Measurements from ENCODE around the gene DNMT3B. TPM values are rescaled to one million over a fixed set of nuclear protein-coding genes. Genes with fewer than 3 reads are reported as not detected.
A peak's percentile ranks its signal among the peaks of the same experiment; 100 is the strongest.

Gene DNMT3B
- total RNA-seq, 1 experiment from 2014 or later: 682 TPM

DNA sequence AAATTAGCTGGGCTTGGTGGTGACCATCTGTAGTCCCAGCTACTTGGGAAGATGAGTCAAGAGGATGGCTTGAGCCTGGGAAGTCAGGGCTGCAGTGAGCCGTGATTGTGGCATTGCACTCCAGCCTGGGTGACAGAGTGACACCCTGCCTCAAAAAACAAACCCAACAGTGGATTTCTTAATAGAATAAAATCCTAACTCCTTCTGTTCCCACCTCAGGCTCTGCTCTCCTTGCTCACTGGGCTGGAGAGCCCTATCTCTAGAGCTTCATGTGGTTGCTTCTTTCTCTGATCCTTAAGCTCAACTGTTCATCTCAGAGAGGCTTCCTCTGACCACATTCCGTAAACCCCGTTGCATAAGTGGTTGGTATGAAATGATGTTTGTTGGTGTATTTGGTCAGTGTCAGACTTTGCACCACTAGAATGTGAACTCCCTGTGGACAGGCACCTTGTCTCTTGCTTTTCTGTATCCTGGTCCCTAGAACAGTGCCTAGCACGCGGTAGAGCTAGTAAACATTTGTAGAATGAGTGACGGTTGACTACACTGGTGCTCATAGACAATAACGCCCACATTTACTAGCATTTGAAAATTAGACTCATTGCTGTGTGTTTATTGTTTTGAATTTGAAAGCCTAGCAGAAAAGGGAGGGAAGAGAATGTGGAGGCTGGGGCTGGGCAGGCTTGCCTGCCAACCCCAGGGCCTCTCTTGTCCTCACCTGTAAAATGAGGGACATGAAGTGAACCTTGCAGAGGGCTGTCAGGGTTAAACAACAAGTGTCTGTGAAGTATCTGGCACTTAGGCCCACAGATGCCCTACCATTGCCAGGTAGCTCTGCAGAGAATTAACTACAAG lies 61.8 kb downstream of the DNMT3B start:
- ChIA-PET CTCF (interaction anchor here (0.8 to 1.0 kb wide), 2 partner anchors 34 to 63 kb away, joined by 3 read pairs; no protein-coding TSS in a partner anchor), POLR2A (interaction anchor here (0.5 kb wide), 1 partner anchor 102 kb away, joined by 3 read pairs; no protein-coding TSS in a partner anchor)
- no peak overlapping the region for H3K4me3 Mint-ChIP-seq
- no peak for ATAC-seq
- H3K36me3 Mint-ChIP-seq: peaks cover 29% of the 10 kb centered on the region
- TF ChIP-seq GABPB1 (CRISPR knock-in tag; IDR thresholded peaks at IDR 0.05): 0 out of 2 replicates have a peak, but pooled peaks have one; percentile 17
- TF ChIP-seq SMAD3 (CRISPR knock-in tag; IDR thresholded peaks at IDR 0.05; ENCODE audit: borderline replicate concordance): no peak
- H3K27me3 Mint-ChIP-seq (ENCODE audit: low read depth): no peaks in the 10 kb centered on the region
- no peak for DNase-seq (ENCODE audit: low spot score)
- no peaks in the 10 kb centered on the region for H3K9me3 Mint-ChIP-seq
- H3K4me1 Mint-ChIP-seq: peaks cover 34% of the 10 kb centered on the region
- H3K27ac Mint-ChIP-seq: peak overlapping the region; percentile 80

DNA sequence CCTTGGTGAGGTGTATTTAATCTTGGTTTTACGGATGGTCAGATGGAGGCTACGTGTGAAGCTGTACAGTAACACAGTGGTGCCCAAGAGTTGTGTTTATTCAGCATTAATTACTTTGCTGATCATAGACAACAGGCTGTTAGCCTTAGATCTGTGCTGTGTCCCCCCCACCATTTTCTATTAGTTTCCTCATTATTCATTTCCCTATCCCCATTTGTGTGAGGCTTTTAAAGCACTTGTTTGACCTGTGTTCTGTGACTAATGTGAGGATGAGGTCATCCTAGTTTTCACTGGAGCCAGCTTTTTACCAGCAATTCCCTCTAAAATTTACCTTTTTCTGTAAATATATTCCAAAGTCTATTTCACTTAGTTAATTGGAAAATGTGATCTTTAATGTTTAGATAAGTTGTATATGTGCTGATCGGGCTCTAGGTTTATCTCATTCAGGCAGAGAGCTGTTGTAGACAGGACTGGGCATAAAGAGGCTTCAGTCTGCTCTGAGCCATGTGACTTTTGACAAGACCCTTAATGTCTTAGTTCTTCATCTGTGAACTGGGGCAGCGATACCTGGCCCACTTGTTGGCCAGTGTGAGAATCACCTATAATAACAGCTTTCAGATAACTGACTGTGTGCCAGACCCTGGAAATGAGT lies 66.0 kb downstream of the DNMT3B start:
- ChIA-PET POLR2A (interaction anchor here (0.7 kb wide), 1 partner anchor 29 kb away, joined by 3 read pairs; no protein-coding TSS in a partner anchor), CTCF (no interaction called here)
- Mint-ChIP-seq H3K9me3 (peaks cover 7% of the 10 kb centered on the region), H3K27me3 (ENCODE audit: low read depth) (no peaks in the 10 kb centered on the region), H3K4me3 (no peak overlapping the region), H3K36me3 (peaks cover 62% of the 10 kb centered on the region), H3K27ac (no peak overlapping the region), H3K4me1 (peaks cover 17% of the 10 kb centered on the region)
- no peak for DNase-seq (ENCODE audit: low spot score)
- ATAC-seq: no peak
- TF ChIP-seq NFATC4 (CRISPR knock-in tag; IDR thresholded peaks at IDR 0.05) (no peak), NFYB (CRISPR knock-in tag; conservative IDR thresholded peaks at IDR 0.05; ENCODE audit: low read depth) (no peak), GTF2I (CRISPR knock-in tag; conservative IDR thresholded peaks at IDR 0.05) (no peak), ZNF219 (CRISPR knock-in tag; IDR thresholded peaks at IDR 0.05; ENCODE audit: borderline replicate concordance) (no peak), NR1H2 (CRISPR knock-in tag; IDR thresholded peaks at IDR 0.05) (no peak)
- TF ChIP-seq, protein P1, sequence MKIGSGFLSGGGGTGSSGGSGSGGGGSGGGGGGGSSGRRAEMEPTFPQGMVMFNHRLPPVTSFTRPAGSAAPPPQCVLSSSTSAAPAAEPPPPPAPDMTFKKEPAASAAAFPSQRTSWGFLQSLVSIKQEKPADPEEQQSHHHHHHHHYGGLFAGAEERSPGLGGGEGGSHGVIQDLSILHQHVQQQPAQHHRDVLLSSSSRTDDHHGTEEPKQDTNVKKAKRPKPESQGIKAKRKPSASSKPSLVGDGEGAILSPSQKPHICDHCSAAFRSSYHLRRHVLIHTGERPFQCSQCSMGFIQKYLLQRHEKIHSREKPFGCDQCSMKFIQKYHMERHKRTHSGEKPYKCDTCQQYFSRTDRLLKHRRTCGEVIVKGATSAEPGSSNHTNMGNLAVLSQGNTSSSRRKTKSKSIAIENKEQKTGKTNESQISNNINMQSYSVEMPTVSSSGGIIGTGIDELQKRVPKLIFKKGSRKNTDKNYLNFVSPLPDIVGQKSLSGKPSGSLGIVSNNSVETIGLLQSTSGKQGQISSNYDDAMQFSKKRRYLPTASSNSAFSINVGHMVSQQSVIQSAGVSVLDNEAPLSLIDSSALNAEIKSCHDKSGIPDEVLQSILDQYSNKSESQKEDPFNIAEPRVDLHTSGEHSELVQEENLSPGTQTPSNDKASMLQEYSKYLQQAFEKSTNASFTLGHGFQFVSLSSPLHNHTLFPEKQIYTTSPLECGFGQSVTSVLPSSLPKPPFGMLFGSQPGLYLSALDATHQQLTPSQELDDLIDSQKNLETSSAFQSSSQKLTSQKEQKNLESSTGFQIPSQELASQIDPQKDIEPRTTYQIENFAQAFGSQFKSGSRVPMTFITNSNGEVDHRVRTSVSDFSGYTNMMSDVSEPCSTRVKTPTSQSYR (CRISPR knock-in tag; IDR thresholded peaks at IDR 0.05): no peak
- TF ChIP-seq, protein P2, sequence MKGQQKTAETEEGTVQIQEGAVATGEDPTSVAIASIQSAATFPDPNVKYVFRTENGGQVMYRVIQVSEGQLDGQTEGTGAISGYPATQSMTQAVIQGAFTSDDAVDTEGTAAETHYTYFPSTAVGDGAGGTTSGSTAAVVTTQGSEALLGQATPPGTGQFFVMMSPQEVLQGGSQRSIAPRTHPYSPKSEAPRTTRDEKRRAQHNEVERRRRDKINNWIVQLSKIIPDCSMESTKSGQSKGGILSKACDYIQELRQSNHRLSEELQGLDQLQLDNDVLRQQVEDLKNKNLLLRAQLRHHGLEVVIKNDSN (CRISPR knock-in tag; IDR thresholded peaks at IDR 0.05): no peak

DNA sequence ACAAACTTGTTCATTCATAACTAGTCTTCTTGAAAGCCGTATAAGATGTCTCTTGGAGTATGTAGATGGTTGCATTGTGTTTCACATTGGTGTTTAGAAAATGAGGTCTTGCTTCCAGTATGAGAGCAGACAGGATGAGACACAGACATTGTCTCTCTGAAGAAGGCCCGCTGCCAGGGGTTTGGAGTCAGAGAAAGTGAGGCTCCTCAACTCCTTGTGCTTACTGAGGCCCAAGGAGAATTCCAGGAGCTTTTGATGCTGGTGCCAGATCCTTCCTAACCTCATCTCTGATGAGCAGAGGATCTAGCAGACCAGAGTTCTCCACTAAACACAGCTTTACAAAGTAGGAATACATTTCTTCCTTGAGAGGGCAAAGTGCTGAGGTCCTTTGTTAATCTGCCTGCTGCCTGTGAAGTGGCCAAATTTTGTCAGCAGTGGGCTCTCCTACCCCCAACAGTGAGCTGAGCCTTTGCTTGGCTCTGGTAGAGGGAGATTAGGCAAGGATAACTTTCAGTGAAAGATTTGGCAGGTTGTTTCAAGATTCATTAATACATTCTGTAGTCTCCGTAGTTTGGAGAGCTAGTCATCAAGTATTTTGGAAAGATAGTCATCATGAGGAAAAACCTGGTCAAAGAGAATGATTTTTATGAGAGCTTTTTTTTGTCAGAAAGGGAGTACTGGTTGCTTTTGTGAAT lies 67.3 kb downstream of the DNMT3B start:
- ChIA-PET CTCF (interaction anchor here (0.8 to 2.2 kb wide), 2 partner anchors 39 to 51 kb away, joined by 3 to 11 read pairs; no protein-coding TSS in a partner anchor), POLR2A (interaction anchor here (1.1 to 1.3 kb wide), 2 partner anchors 9 to 38 kb away, joined by 3 to 4 read pairs; no protein-coding TSS in a partner anchor)
- no peak for ATAC-seq
- TF ChIP-seq, protein P3, sequence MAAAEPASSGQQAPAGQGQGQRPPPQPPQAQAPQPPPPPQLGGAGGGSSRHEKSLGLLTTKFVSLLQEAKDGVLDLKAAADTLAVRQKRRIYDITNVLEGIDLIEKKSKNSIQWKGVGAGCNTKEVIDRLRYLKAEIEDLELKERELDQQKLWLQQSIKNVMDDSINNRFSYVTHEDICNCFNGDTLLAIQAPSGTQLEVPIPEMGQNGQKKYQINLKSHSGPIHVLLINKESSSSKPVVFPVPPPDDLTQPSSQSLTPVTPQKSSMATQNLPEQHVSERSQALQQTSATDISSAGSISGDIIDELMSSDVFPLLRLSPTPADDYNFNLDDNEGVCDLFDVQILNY (CRISPR knock-in tag; IDR thresholded peaks at IDR 0.05): no peak
- TF ChIP-seq CBFB (CRISPR knock-in tag; IDR thresholded peaks at IDR 0.05; ENCODE audit: low read depth): no peak
- TF ChIP-seq ATF1 (CRISPR knock-in tag; IDR thresholded peaks at IDR 0.05): no peak
- no peak for TF ChIP-seq OVOL2 (CRISPR knock-in tag; IDR thresholded peaks at IDR 0.05; ENCODE audit: borderline replicate concordance)
- TF ChIP-seq FOXP1 (CRISPR knock-in tag; IDR thresholded peaks at IDR 0.05; ENCODE audit: borderline replicate concordance): no peak
- TF ChIP-seq, protein P4, sequence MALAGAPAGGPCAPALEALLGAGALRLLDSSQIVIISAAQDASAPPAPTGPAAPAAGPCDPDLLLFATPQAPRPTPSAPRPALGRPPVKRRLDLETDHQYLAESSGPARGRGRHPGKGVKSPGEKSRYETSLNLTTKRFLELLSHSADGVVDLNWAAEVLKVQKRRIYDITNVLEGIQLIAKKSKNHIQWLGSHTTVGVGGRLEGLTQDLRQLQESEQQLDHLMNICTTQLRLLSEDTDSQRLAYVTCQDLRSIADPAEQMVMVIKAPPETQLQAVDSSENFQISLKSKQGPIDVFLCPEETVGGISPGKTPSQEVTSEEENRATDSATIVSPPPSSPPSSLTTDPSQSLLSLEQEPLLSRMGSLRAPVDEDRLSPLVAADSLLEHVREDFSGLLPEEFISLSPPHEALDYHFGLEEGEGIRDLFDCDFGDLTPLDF (CRISPR knock-in tag; IDR thresholded peaks at IDR 0.05): no peak
- TF ChIP-seq, protein P5, sequence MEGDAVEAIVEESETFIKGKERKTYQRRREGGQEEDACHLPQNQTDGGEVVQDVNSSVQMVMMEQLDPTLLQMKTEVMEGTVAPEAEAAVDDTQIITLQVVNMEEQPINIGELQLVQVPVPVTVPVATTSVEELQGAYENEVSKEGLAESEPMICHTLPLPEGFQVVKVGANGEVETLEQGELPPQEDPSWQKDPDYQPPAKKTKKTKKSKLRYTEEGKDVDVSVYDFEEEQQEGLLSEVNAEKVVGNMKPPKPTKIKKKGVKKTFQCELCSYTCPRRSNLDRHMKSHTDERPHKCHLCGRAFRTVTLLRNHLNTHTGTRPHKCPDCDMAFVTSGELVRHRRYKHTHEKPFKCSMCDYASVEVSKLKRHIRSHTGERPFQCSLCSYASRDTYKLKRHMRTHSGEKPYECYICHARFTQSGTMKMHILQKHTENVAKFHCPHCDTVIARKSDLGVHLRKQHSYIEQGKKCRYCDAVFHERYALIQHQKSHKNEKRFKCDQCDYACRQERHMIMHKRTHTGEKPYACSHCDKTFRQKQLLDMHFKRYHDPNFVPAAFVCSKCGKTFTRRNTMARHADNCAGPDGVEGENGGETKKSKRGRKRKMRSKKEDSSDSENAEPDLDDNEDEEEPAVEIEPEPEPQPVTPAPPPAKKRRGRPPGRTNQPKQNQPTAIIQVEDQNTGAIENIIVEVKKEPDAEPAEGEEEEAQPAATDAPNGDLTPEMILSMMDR (IDR thresholded peaks at IDR 0.05): no peak
- TF ChIP-seq, protein P6, sequence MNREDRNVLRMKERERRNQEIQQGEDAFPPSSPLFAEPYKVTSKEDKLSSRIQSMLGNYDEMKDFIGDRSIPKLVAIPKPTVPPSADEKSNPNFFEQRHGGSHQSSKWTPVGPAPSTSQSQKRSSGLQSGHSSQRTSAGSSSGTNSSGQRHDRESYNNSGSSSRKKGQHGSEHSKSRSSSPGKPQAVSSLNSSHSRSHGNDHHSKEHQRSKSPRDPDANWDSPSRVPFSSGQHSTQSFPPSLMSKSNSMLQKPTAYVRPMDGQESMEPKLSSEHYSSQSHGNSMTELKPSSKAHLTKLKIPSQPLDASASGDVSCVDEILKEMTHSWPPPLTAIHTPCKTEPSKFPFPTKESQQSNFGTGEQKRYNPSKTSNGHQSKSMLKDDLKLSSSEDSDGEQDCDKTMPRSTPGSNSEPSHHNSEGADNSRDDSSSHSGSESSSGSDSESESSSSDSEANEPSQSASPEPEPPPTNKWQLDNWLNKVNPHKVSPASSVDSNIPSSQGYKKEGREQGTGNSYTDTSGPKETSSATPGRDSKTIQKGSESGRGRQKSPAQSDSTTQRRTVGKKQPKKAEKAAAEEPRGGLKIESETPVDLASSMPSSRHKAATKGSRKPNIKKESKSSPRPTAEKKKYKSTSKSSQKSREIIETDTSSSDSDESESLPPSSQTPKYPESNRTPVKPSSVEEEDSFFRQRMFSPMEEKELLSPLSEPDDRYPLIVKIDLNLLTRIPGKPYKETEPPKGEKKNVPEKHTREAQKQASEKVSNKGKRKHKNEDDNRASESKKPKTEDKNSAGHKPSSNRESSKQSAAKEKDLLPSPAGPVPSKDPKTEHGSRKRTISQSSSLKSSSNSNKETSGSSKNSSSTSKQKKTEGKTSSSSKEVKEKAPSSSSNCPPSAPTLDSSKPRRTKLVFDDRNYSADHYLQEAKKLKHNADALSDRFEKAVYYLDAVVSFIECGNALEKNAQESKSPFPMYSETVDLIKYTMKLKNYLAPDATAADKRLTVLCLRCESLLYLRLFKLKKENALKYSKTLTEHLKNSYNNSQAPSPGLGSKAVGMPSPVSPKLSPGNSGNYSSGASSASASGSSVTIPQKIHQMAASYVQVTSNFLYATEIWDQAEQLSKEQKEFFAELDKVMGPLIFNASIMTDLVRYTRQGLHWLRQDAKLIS (CRISPR knock-in tag; IDR thresholded peaks at IDR 0.05; ENCODE audit: borderline replicate concordance): no peak

More for the DNA sequence above, 67.3 kb downstream of the DNMT3B start:
- H3K27me3 Mint-ChIP-seq (ENCODE audit: low read depth): no peaks in the 10 kb centered on the region
- 0 out of 2 replicates have a peak, but pooled peaks cover 13% of the 10 kb centered on the region for H3K4me1 Mint-ChIP-seq
- no peak overlapping the region for H3K4me3 Mint-ChIP-seq
- H3K36me3 Mint-ChIP-seq: peaks cover 70% of the 10 kb centered on the region
- peak overlapping the region; percentile 5 for H3K27ac Mint-ChIP-seq
- no peak for DNase-seq (ENCODE audit: low spot score)
- H3K9me3 Mint-ChIP-seq: peaks cover 7% of the 10 kb centered on the region

Data from WTC11 (cell line).